ENCODE results near the gene SLC1A4.

The SLC1A4 gene

GRCh38 chr2:65057391-65058052 lies 68.3 kb downstream of the SLC1A4 start:
- peak overlapping the region; percentile 68 for H3K4me3 ChIP-seq (ENCODE audit: low read depth, low read length)
- peak; percentile 54 for DNase-seq (ENCODE audit: low read depth)
- TF ChIP-seq, protein P1, sequence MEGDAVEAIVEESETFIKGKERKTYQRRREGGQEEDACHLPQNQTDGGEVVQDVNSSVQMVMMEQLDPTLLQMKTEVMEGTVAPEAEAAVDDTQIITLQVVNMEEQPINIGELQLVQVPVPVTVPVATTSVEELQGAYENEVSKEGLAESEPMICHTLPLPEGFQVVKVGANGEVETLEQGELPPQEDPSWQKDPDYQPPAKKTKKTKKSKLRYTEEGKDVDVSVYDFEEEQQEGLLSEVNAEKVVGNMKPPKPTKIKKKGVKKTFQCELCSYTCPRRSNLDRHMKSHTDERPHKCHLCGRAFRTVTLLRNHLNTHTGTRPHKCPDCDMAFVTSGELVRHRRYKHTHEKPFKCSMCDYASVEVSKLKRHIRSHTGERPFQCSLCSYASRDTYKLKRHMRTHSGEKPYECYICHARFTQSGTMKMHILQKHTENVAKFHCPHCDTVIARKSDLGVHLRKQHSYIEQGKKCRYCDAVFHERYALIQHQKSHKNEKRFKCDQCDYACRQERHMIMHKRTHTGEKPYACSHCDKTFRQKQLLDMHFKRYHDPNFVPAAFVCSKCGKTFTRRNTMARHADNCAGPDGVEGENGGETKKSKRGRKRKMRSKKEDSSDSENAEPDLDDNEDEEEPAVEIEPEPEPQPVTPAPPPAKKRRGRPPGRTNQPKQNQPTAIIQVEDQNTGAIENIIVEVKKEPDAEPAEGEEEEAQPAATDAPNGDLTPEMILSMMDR (IDR thresholded peaks at IDR 0.05; ENCODE audit: low read depth, low read length, missing control alignments): no peak

DNA sequence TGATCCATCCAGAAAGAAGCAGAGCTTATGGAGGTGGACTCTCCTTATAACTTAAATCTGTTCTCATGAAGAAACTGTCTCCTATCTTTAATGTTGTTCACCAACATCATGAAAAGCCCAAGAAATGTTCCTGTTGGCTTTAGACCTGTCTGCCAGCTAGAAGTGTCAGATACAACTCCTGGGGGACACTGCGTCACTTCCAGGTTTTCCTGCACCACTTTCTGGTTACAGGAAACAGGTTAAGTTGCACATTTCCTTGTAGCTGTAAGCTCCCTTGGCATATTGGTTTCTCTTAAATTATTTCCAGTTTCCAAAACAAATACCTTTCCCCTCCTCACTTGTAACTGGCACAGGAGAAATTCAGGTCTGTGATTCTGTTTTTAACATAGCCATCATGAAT lies 69.9 kb downstream of the SLC1A4 start:
- DNase-seq (ENCODE audit: low read depth): no peak
- H3K4me3 ChIP-seq (ENCODE audit: low read depth, low read length): no peak overlapping the region
- TF ChIP-seq, protein P1 (IDR thresholded peaks at IDR 0.05; ENCODE audit: low read depth, low read length, missing control alignments): no peak

DNA sequence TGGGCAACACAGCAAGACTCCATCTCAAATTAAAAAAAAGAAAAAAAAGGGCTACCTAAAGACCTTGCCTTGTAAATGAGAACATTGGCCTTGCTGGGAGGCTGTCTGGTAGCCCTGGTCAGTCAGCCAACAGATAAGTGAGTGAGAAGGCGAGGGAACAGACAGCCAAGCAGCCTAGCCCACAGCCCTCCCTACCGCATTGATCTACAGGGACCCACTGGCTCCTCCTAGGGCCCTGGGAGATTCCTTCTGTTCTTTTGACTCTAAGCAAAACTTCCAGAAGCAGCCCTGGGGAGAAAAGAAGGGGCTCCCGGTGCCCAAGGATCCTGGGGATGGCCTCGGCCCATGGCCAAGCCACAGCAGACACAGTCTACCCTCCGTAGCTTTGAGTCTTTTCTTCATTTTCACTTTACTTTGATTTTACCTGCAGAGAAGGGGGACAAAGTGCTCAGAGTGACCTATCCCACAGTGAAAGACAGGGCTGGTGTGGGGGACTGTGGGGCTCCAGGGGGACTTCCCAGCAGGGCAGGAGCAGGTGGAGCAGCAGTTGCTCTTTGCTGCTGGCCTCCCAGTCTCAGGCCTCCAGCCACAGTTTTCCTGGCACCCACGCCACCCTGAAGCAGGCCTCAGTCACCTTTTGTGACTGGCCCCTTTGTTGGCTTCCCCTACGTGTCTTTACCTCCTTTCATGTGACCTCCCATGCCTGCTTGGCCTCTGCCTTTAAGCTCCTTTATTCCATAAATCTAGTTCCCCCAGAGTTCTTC lies 72.1 kb downstream of the SLC1A4 start:
- no peak overlapping the region for H3K4me3 ChIP-seq (ENCODE audit: low read depth, low read length)
- no peak for DNase-seq (ENCODE audit: low read depth)
- TF ChIP-seq, protein P1 (IDR thresholded peaks at IDR 0.05; ENCODE audit: low read depth, low read length, missing control alignments): no peak

DNA sequence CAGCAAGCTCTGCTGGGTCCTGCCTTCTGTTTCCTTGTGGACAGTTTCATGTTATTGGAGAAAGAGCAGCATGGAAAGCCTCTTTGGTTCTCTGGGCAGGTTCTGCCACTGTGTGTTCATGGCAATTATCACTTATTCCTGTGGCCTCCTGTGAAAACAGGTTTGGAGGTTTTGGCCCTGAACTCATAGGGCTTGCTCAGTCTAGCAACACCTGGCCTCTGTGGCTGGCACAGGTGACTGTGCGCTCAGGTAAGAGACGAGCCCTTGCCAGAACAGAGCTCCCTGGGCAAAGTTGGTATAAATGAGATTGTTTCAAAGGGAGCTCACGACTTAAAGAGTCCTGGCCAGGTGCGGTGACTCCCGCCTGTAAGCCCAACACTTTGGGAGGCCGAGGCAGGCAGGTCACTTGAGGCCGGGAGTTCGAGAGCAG lies 72.7 kb downstream of the SLC1A4 start:
- no peak overlapping the region for H3K4me3 ChIP-seq (ENCODE audit: low read depth, low read length)
- no peak for DNase-seq (ENCODE audit: low read depth)
- TF ChIP-seq, protein P1 (IDR thresholded peaks at IDR 0.05; ENCODE audit: low read depth, low read length, missing control alignments): no peak

DNA sequence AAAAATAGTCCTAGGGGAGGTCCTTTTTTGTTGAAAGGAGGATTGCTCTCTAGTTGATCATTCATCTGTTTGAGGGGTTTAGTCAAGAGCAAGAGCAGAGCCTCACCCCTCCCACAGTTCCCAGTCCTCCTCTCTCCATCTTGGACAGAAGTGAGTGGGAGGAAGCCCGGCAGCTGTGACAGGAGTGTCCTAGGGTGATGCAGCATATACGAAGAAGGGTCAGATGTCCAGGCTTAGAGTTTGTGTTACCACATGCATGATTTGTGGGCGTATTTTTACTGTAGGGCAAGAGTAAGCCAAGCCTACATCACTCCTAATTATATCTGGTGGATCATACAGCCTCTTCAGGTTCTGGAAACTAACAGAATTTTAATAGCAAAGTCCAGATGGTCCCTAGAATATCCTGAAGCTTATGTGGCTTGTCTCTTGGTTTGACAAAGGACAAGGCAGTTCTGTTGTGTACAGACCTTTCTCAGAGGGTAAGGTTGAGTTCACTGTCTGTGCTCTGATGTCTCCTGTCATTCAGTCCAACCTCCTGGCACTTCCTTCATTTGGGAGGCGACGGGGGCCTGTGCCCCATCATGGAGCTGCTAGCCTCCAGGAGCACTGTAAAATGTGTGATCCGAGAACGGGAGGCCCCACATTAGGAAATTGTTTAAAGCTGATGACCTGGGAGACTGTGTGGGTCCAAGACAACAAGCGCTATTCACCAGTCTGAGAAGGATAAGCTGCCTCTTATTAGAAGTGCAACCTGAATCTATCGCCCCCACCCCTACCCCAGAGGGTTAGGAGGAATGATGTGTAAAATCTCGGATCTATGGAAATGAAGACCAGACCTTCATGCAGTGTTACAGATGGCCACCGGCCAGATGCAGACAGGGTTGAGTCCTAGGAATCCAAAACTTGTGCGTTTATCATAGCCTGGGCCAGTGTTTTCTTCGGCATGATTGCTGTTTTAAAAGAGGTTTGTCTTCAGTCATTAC lies 73.9 kb downstream of the SLC1A4 start:
- no peak overlapping the region for H3K4me3 ChIP-seq (ENCODE audit: low read depth, low read length)
- DNase-seq (ENCODE audit: low read depth): no peak
- TF ChIP-seq, protein P1 (IDR thresholded peaks at IDR 0.05; ENCODE audit: low read depth, low read length, missing control alignments): no peak

- TF ChIP-seq, protein P1 (IDR thresholded peaks at IDR 0.05; ENCODE audit: low read depth, low read length, missing control alignments): peak; percentile 98
- DNase-seq (ENCODE audit: low read depth): peak; percentile 70
- H3K4me3 ChIP-seq (ENCODE audit: low read depth, low read length): no peak overlapping the region
These were observed 75.7 kb downstream of the SLC1A4 start for GRCh38 chr2:65064728-65065552.
